ENCODE results near the gene HSCB. TPM values are rescaled to one million over a fixed set of nuclear protein-coding genes. Genes with fewer than 3 reads are reported as not detected.
A peak's percentile ranks its signal among the peaks of the same experiment; 100 is the strongest.
"Not testable (repeated sequence)": the region's sequence is repeated elsewhere in the genome, so short reads cannot be mapped to it uniquely, and the experiment has no call there.

HSCB gene
- total RNA-seq, 2 experiments from 2014 or later = 13.7 to 15.8 TPM

- H3K9me3 Mint-ChIP-seq (ENCODE audit: insufficient read depth) = no peaks in the 10 kb centered on the region
- DNase-seq (no peak), ATAC-seq (no peak)
- ChIA-PET CTCF (interaction anchor here (0.9 to 1.5 kb wide), 3 partner anchors 29 to 410 kb away, joined by 3 to 8 read pairs (median 3); partner anchors contain the start of gene CCDC117), POLR2A (interaction anchor here (0.6 to 3.8 kb wide), 4 partner anchors 10 to 55 kb away, joined by 3 to 24 read pairs (median 6); partner anchors contain the start of gene CCDC117)
- peak overlapping the region; percentile 87 for H3K4me3 Mint-ChIP-seq
- H3K27me3 Mint-ChIP-seq (ENCODE audit: low read depth) = no peaks in the 10 kb centered on the region
- H3K4me1 Mint-ChIP-seq (ENCODE audit: low read depth) = peaks cover 47% of the 10 kb centered on the region
- peaks cover 47% of the 10 kb centered on the region for H3K36me3 Mint-ChIP-seq (ENCODE audit: low read depth)
- H3K27ac Mint-ChIP-seq = no peak overlapping the region
Observed at GRCh38 chr22:28743852-28744251, 2.0 kb downstream of the HSCB start.

GRCh38 chr22:28750471-28750881, 8.6 kb downstream of the HSCB start:
- Mint-ChIP-seq H3K4me3 (no peak overlapping the region), H3K27ac (no peak overlapping the region), H3K4me1 (ENCODE audit: low read depth) (peaks cover 32% of the 10 kb centered on the region), H3K27me3 (ENCODE audit: low read depth) (no peaks in the 10 kb centered on the region), H3K36me3 (ENCODE audit: low read depth) (peaks cover 46% of the 10 kb centered on the region), H3K9me3 (ENCODE audit: insufficient read depth) (no peaks in the 10 kb centered on the region)
- ATAC-seq (no peak), DNase-seq (no peak)
- ChIA-PET POLR2A (interaction anchor here (0.8 to 0.9 kb wide), 2 partner anchors 9 to 23 kb away, joined by 3 read pairs; partner anchors contain the start of genes CHEK2 and HSCB), CTCF (interaction anchor here (1.2 to 1.3 kb wide), 2 partner anchors 12 to 22 kb away, joined by 3 to 5 read pairs; partner anchors contain the start of gene CCDC117)

GRCh38 chr22:28754512-28754911, 12.7 kb downstream of the HSCB start:
- H3K9me3 Mint-ChIP-seq (ENCODE audit: insufficient read depth) = not testable (repeated sequence)

GRCh38 chr22:28759861-28760560, 18.2 kb downstream of the HSCB start:
- Mint-ChIP-seq H3K27me3 (ENCODE audit: low read depth) (no peaks in the 10 kb centered on the region), H3K36me3 (ENCODE audit: low read depth) (peaks cover 11% of the 10 kb centered on the region), H3K4me1 (ENCODE audit: low read depth) (peaks cover 12% of the 10 kb centered on the region), H3K9me3 (ENCODE audit: insufficient read depth) (no peaks in the 10 kb centered on the region), H3K27ac (no peak overlapping the region), H3K4me3 (no peak overlapping the region)
- no peak for ATAC-seq
- ChIA-PET POLR2A (no interaction called here), CTCF (no interaction called here)
- no peak for DNase-seq

More at GRCh38 chr22:28754512-28754911, 12.7 kb downstream of the HSCB start:
- DNase-seq; H3K4me3 Mint-ChIP-seq; POLR2A ChIA-PET; H3K27me3 Mint-ChIP-seq (ENCODE audit: low read depth); ATAC-seq: not testable (repeated sequence)
- CTCF ChIA-PET = interaction anchor here (1.5 kb wide), 1 partner anchor 75 kb away, joined by 4 read pairs; no protein-coding TSS in a partner anchor
- peaks cover 32% of the 10 kb centered on the region for H3K36me3 Mint-ChIP-seq (ENCODE audit: low read depth)
- peaks cover 12% of the 10 kb centered on the region for H3K4me1 Mint-ChIP-seq (ENCODE audit: low read depth)
- H3K27ac Mint-ChIP-seq = peak overlapping the region; percentile 20

- H3K36me3 Mint-ChIP-seq (ENCODE audit: low read depth) = peaks cover 7% of the 10 kb centered on the region
- no peak overlapping the region for H3K4me3 Mint-ChIP-seq
- no peak for ATAC-seq
- no peaks in the 10 kb centered on the region for H3K27me3 Mint-ChIP-seq (ENCODE audit: low read depth)
- H3K9me3 Mint-ChIP-seq (ENCODE audit: insufficient read depth) = no peaks in the 10 kb centered on the region
- H3K27ac Mint-ChIP-seq = no peak overlapping the region
- H3K4me1 Mint-ChIP-seq (ENCODE audit: low read depth) = peaks cover 12% of the 10 kb centered on the region
- no peak for DNase-seq
- POLR2A ChIA-PET = interaction anchor here (0.6 to 0.8 kb wide), 3 partner anchors 12 to 154 kb away, joined by 3 to 4 read pairs (median 3); partner anchors contain the start of gene CCDC117
- CTCF ChIA-PET = interaction anchor here (1.0 to 1.4 kb wide), 2 partner anchors 9 to 11 kb away, joined by 3 to 4 read pairs; no protein-coding TSS in a partner anchor
Observed at GRCh38 chr22:28761449-28761755, 19.6 kb downstream of the HSCB start.

GRCh38 chr22:28762000-28762399, 20.2 kb downstream of the HSCB start:
- ChIA-PET CTCF (interaction anchor here (1.0 to 1.4 kb wide), 2 partner anchors 10 to 12 kb away, joined by 3 to 4 read pairs; no protein-coding TSS in a partner anchor), POLR2A (interaction anchor here (0.6 kb wide), 1 partner anchor 155 kb away, joined by 4 read pairs; no protein-coding TSS in a partner anchor)
- not testable (repeated sequence) for ATAC-seq; H3K36me3 Mint-ChIP-seq (ENCODE audit: low read depth); H3K4me3 Mint-ChIP-seq; DNase-seq; H3K27me3 Mint-ChIP-seq (ENCODE audit: low read depth); H3K27ac Mint-ChIP-seq; H3K9me3 Mint-ChIP-seq (ENCODE audit: insufficient read depth)
- peaks cover 12% of the 10 kb centered on the region for H3K4me1 Mint-ChIP-seq (ENCODE audit: low read depth)

GRCh38 chr22:28766628-28767027, 24.8 kb downstream of the HSCB start:
- Mint-ChIP-seq H3K9me3 (ENCODE audit: insufficient read depth) (peaks cover 3% of the 10 kb centered on the region), H3K27ac (no peak overlapping the region), H3K4me3 (no peak overlapping the region), H3K36me3 (ENCODE audit: low read depth) (no peaks in the 10 kb centered on the region), H3K4me1 (ENCODE audit: low read depth) (peaks cover under 1% of the 10 kb centered on the region), H3K27me3 (ENCODE audit: low read depth) (peaks cover 7% of the 10 kb centered on the region)
- ChIA-PET CTCF (interaction anchor here (0.6 to 0.7 kb wide), 2 partner anchors 17 to 66 kb away, joined by 3 to 4 read pairs; no protein-coding TSS in a partner anchor), POLR2A (interaction anchor here (0.6 kb wide), 1 partner anchor 57 kb away, joined by 3 read pairs; no protein-coding TSS in a partner anchor)
- ATAC-seq = no peak
- no peak for DNase-seq

GRCh38 chr22:28768701-28769393, 27.0 kb downstream of the HSCB start:
- no peak overlapping the region for H3K4me3 Mint-ChIP-seq
- DNase-seq (no peak), ATAC-seq (no peak)
- H3K4me1 Mint-ChIP-seq (ENCODE audit: low read depth) = peaks cover 8% of the 10 kb centered on the region
- H3K27ac Mint-ChIP-seq = no peak overlapping the region
- H3K36me3 Mint-ChIP-seq (ENCODE audit: low read depth) = peaks cover 6% of the 10 kb centered on the region
- peaks cover 7% of the 10 kb centered on the region for H3K27me3 Mint-ChIP-seq (ENCODE audit: low read depth)
- ChIA-PET CTCF (no interaction called here), POLR2A (interaction anchor here (1.1 kb wide), 1 partner anchor 32 kb away, joined by 3 read pairs; the partner anchor contains the start of gene XBP1)
- H3K9me3 Mint-ChIP-seq (ENCODE audit: insufficient read depth) = peaks cover 3% of the 10 kb centered on the region

- no peak for ATAC-seq
- CTCF ChIA-PET = no interaction called here
- peaks cover 9% of the 10 kb centered on the region for H3K36me3 Mint-ChIP-seq (ENCODE audit: low read depth)
- H3K4me3 Mint-ChIP-seq = no peak overlapping the region
- POLR2A ChIA-PET = interaction anchor here (1.1 kb wide), 1 partner anchor 31 kb away, joined by 3 read pairs; the partner anchor contains the start of gene XBP1
- no peak for DNase-seq
- peaks cover 10% of the 10 kb centered on the region for H3K4me1 Mint-ChIP-seq (ENCODE audit: low read depth)
- peaks cover 3% of the 10 kb centered on the region for H3K9me3 Mint-ChIP-seq (ENCODE audit: insufficient read depth)
- peaks cover 7% of the 10 kb centered on the region for H3K27me3 Mint-ChIP-seq (ENCODE audit: low read depth)
- no peak overlapping the region for H3K27ac Mint-ChIP-seq
Observed at GRCh38 chr22:28769394-28770085, 27.7 kb downstream of the HSCB start.

GRCh38 chr22:28771195-28771791, 29.5 kb downstream of the HSCB start:
- DNase-seq (no peak), ATAC-seq (no peak)
- no peak overlapping the region for H3K27ac Mint-ChIP-seq
- H3K4me1 Mint-ChIP-seq (ENCODE audit: low read depth) = peaks cover 26% of the 10 kb centered on the region
- H3K4me3 Mint-ChIP-seq = no peak overlapping the region
- peaks cover 25% of the 10 kb centered on the region for H3K36me3 Mint-ChIP-seq (ENCODE audit: low read depth)
- ChIA-PET POLR2A (no interaction called here), CTCF (interaction anchor here (1.4 to 3.0 kb wide), 2 partner anchors 28 to 40 kb away, joined by 5 to 18 read pairs; partner anchors contain the start of gene XBP1)
- peaks cover 7% of the 10 kb centered on the region for H3K27me3 Mint-ChIP-seq (ENCODE audit: low read depth)
- peaks cover 3% of the 10 kb centered on the region for H3K9me3 Mint-ChIP-seq (ENCODE audit: insufficient read depth)

Measured in activated CD8-positive, alpha-beta T cell treated with anti-CD3 and anti-CD28 coated beads, Interleukin-2, amount 10 ng/mL, durations not matched to agents 7 days and 5 days (primary cell).